COLO668 (cell line): ENCODE data around the gene FUT8.

Experiments used
- DNase-seq: peaks from one replicate; lab custom pipeline; 2025; ENCODE audit not compliant: unreplicated experiment; lab: John Stamatoyannopoulos, UW

FUT8 gene

DNA sequence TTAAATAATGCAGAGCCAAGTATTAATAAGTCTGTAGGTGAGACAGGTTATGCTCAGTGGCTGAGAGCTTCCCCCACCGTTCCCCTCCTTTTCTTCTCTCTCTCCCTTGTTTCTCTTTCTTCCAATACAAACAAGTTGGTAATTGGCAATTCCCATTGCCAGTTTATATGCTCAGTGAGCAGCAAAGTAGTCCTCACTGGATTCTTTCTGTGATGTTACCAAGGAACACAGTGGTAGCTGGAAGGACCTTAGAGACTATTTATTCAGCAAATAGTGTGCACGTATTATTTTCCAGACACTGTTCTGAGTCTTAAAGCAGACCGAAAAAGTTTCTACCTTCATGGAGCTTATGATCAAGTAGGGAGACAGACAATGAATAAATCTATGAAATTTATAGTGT is 344.4 kb downstream of the FUT8 start:
- no peak for DNase-seq

GRCh38 chr14:65769151-65769550 is 356.6 kb downstream of the FUT8 start:
- DNase-seq: no peak

- no peak for DNase-seq
Observed at GRCh38 chr14:65770681-65771080, 358.2 kb downstream of the FUT8 start.

DNA sequence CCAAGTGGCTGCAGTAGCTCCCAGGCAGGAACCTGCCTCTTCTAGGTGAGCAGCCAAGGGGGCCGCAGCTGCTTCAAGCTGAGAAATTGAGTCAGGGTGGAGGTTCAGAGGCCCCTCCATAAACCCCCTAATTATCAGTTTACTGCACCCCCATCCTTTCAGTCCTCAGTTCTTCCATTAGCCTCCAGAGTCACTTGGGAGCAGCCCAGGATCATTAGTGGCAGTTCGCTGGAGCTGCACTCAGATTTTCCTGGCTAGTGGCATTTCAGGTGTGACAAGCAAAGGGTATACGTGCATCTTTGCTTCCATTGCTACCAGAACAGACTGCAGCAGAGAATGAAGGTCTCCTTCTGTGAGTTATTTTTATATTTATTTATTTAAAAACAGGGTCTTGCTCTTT is 358.7 kb downstream of the FUT8 start:
- DNase-seq: no peak

- DNase-seq: no peak
Observed at GRCh38 chr14:65772466-65772865, 359.9 kb downstream of the FUT8 start.

- DNase-seq: no peak
Observed at GRCh38 chr14:65772921-65773574, 360.5 kb downstream of the FUT8 start.

- no peak for DNase-seq
Observed at GRCh38 chr14:65774041-65774440, 361.5 kb downstream of the FUT8 start.

DNA sequence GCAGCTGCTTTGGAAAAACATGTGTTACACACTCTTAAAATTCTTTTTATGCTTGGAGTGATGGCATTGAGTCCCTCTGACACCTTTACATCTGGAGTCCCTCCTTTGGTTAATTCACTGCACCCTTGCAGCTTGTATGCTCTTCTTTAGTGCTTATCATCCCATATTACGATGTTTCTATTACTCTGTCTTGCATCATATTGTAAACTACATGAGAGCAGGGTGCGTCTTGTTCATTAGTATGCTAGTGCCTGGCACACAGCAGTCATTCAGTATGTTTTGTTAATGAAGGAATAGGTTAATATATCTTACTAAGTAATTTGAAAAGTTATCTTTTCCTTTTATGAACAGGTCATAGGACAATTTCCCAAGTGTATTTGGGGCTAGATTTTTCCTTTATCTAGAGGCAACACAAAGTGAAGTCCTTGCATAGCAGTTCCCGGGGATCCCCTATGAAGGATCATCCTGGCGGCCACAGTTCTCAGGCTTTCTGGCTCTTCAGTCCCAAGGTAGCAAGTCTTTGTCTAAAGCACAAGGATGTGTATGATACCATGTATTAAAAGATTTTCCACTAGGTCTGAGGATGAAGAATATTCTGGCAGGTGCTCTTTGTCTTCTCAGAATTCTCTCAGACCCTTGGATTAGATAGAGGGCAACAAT is 363.8 kb downstream of the FUT8 start:
- no peak for DNase-seq

GRCh38 chr14:65780566-65780965 is 368.0 kb downstream of the FUT8 start:
- no peak for DNase-seq

DNA sequence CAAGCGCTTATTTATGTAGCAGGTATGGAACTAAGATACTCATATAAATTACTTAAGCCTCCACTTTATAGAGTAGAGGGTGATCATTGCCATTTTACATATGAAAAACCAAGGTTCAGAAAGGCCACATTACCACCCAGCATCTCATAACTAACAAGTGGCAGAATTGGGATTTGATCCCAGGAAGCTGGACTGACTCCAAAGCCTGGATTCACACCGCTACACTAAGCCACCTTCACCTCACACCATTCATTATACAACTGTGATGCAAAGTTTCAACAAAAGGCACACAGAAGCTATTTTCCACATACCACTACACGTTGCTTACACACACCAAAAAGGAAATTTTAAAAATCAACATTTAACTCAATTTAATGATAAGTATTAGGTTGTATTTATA is 370.6 kb downstream of the FUT8 start:
- no peak for DNase-seq

DNA sequence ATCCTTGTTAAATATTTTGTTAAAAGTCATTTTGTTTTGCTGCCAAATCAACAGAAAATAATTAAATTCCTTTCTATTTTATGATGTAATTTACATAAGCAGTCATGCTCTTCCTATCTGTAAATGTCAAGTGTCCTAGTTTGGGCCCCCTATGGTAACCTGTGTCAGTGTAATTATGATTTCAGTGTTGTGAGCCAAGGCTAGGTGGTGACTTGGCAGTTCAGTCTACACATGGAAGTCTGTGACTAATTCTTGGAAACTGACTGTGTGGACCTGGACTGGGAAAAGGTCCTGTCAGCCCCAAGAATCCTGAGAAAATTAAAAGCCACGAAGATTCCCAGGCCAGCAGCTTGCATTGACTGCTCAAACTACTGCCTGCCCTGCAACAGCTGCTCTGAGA is 371.0 kb downstream of the FUT8 start:
- no peak for DNase-seq

DNA sequence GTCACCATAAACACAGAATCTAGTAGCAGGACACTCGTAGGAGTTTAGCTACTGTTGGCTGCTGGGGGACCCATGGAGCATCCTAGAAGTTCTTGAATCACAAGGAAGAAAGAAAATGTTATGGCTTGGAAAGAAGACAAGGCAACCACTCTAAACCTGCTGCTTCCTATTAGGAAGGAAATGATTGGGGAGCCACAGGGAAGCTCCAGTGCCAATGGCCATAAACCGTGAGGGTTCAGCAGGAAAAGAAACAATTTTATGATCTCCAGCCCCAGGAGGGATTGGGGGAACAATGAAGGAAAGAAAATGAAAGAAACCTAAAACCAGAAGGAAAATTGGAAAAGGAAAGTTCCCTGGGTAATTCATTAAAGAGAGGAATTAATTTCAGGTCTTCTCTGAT is 372.0 kb downstream of the FUT8 start:
- no peak for DNase-seq

GRCh38 chr14:65787461-65787860 is 374.9 kb downstream of the FUT8 start:
- no peak for DNase-seq

DNA sequence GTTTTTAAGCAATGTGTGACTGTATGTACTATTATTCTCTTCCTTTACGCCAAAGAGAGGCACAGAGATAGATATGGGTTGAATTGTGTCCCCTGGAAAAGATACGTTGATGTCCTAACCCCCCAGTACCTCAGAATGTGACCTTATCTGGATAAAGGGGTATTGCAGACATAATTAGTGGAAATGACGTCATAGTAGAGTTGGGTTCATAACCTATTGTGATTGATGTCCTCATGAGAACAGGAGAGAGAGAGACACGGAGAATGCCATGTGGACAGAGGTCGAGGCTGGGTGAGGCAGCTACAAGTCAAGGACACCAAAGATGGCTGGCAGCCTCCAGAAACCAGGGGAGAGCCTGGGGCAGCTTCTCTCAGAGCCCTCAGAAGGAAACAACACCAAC is 376.3 kb downstream of the FUT8 start:
- no peak for DNase-seq

- DNase-seq: no peak
Observed at GRCh38 chr14:65789363-65789762, 376.8 kb downstream of the FUT8 start.

- DNase-seq: no peak
Observed at GRCh38 chr14:65790172-65790815, 377.8 kb downstream of the FUT8 start.

GRCh38 chr14:65791191-65791981 is 378.9 kb downstream of the FUT8 start:
- DNase-seq: no peak

GRCh38 chr14:65792208-65792905 is 379.8 kb downstream of the FUT8 start:
- no peak for DNase-seq
